NCI-H1417 (cell line): ENCODE results near the gene C15orf61.
A peak's percentile ranks its signal among the peaks of the same experiment; 100 is the strongest.

Experiments used
- DNase-seq, 3 experiments: peaks; one replicate each; lab custom pipeline; 2025; lab: John Stamatoyannopoulos, UW

C15orf61 gene

GRCh38 chr15:67549736-67550135 lies 28.8 kb downstream of the C15orf61 start:
- DNase-seq: no peak

DNA sequence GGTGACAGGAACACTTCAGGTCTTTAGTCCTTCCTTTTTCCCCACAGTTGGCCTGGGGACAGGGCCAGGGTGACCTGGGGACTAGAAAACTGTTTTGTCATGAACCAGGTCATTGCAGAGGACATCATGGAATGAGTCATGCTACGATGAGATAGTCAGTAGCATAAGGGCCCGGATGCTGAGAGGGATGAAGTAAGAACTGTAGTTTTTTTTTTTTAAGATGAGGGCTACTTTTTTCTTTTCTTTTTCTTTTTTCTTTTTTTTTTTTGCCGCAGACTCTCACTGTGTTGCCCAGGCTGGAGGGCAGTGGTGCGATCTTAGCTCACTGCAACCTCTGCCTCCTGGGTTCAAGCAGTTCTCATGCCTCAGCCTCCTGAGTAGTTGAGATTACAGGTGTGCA lies 29.6 kb downstream of the C15orf61 start:
- no peak for DNase-seq

DNA sequence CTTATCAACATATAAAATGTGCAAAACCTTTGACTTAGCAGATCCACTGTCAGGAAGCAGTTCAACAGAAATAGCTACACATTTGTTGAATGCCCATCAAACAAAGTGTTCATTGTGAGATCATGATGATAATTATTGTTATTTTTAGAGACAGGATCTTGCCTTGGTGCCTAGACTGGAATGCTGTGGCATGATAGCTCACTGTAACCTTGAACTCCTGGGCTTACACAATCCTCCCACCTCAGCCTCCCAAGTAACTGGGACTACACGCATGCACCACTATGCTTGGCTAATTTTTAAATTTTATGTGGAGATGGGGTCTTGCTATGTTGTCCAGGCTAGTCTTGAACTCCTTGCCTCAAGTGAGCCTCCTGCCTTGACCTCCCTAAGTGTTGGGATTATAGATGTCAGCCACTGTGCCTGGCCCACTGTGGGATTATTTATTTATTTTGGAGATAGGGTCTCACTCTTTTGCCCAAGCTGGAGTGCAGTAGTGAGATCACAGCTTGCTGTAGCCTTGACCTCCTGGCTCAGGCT lies 30.3 kb downstream of the C15orf61 start:
- DNase-seq: no peak

DNA sequence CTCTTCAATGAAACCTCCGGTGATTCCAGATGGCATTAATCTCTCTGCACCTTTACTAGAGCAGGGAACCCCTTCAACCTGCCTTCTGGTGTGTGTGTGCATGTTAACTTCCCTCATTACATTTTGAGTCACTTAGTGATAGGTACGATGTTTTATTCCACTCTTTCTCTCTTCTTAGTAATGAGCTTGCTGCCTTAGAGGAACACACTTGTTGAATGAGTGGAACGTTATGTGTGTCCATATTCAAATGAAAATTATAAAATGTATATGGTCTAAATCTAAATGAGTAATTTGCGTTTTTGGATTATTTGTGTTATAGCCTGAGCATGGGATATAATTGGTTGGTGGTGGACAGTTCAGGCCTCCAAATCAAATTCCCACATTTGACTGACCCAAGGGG lies 33.6 kb downstream of the C15orf61 start:
- DNase-seq: no peak

DNA sequence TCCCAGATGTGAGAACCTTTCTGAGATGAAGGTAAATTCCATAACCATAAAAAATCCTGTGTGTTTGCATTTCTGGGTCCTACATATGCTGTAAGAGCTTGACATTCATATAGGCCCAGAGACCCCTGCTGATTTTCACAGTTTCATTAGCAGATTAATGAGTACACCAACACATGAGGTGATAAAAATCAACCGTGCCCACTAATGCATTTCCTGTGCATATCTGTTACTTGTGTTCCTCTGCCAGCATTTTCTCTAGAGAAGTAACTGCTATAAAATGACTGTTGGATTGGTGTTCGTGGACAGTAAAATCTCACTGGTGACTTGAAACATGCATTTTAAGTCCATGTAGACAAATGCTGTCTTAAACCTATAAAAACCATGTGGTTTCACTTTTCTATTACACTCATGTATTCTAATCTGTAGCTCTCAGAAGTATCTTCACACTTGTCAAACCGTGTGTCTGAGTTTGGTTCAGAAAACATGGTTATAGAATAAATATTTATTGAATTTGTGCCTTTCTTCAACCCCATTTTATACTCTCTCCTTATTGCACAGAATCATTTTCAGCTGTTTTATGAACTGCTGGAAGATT lies 36.1 kb downstream of the C15orf61 start:
- DNase-seq: no peak

- DNase-seq: no peak
Observed at GRCh38 chr15:67558502-67558901, 37.6 kb downstream of the C15orf61 start.

GRCh38 chr15:67559158-67559557 lies 38.2 kb downstream of the C15orf61 start:
- peak; percentile 6 to 85 (median 60) for DNase-seq

GRCh38 chr15:67559576-67559975 lies 38.6 kb downstream of the C15orf61 start:
- DNase-seq: no peak

DNA sequence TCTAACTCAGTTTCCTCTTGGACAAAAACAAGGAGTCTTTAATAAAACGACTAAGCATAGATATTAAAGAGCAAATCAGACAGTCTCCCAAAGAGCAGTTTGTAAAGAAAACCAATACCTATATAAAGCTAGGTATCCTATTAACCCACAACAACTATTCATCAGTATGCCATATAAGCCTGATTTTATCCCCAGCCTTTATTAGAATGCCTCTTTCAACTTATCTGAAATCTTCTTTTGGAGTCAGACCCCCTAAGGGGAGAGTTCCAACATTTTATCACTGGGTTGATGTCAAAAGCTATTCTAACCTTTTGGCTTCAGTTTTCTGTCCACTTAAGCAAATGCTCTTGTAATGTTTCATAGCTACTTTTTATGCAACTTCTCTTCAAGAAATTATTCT lies 39.4 kb downstream of the C15orf61 start:
- DNase-seq: no peak

DNA sequence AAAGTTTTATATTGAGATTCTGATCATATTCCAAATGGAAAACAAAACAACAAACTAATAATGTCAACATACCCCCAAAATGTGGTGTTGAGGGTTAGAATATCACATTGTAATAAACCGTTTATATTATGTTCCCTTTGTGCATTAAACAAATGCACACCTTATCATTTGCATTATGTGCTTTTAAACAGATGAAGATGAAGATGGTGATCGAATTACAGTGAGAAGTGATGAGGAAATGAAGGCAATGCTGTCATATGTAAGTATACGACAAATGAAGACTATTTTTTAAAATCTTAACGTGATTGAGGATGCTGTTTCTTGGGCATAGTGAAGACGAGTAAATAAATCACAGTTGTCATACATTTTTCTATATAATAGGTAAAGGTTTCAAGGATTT lies 42.2 kb downstream of the C15orf61 start:
- no peak for DNase-seq

DNA sequence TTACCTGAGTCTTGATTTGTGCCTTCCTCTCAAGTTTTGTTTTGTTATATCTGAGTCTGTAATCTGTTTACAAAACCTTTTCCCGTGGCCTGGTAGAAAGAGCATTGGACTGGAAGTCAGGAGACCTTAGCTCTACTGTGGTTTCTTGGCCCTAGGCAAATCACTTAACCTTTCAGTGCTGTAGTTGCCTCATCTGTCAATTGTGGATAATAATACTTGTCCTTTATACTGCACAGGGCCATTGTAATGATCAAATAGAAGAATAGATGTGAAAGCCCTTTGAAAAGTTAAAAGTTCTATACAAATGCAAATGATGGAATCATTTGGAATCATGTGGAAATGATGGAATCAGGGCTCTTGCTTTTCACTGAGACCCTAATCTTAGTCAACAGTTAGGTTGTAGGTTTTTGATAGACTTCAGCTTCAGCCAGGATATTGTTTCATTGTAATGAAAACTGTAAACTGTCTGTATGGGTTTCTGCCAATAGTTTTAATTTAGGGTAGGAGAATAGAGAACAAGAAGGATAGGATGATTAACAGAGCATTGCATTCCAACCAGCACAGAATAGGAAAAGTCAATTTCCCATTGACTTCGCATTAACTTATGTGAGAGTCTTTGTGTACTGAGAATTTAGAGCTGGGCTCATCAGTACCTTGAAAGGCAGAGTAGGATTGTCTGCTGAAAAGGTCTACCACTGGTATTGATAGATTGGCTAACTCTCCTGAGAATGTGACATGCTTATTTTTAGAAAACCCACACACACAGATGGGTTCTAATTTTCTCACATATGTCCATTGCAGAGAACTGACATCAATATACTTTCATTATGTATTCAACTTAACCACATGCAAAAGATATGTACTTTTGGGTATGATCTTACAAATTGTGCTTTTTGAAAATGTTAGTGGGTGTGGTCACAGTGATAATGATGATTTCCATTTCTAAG lies 43.4 kb downstream of the C15orf61 start:
- peak in 1 of 3 experiments; percentile 17 for DNase-seq

DNA sequence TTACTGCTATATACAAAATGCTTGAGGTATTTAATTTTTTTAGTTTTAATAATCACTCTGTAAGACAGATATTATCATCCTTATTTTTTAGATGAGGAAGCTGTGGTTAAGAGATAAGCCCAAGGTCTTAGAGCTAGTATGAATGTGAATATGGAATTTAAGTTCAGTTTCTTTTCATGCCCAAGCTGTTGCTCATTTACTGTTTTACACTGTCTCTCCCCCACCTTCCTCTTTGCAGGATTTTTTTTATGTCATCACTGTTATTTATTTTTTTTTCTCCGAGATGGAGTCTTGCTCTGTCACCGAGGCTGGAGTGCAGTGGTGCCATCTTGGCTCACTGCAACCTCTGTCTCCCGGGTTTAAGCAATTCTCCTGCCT lies 44.0 kb downstream of the C15orf61 start:
- DNase-seq: no peak

GRCh38 chr15:67569668-67570067 lies 48.7 kb downstream of the C15orf61 start:
- DNase-seq: no peak

- no peak for DNase-seq
Observed at GRCh38 chr15:67570875-67571647, 50.1 kb downstream of the C15orf61 start.

GRCh38 chr15:67571648-67572415 lies 50.9 kb downstream of the C15orf61 start:
- DNase-seq: no peak

- no peak for DNase-seq
Observed at GRCh38 chr15:67573194-67573593, 52.3 kb downstream of the C15orf61 start.

DNA sequence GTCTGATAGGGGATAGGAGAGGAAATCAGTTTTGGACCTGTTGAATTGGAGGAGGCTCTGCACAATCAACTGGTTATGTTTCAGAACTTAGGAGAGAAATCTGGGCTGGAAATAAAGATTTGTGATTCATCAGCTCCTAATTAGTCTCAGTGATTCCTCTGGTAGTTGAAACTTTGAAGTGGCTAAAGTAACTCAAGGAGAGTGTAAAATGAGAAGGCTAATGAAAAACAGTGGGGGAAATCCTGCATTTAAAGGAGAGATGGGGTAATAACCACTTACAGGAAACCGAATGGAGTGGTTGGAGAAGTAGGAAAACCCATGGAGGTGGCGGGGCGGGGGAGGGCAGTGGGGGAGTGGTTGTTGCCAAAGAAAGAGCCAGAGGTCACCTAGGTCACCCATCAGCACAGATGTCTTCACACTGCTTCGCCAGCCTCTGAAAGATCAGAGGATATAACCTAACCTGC lies 54.1 kb downstream of the C15orf61 start:
- no peak for DNase-seq

DNA sequence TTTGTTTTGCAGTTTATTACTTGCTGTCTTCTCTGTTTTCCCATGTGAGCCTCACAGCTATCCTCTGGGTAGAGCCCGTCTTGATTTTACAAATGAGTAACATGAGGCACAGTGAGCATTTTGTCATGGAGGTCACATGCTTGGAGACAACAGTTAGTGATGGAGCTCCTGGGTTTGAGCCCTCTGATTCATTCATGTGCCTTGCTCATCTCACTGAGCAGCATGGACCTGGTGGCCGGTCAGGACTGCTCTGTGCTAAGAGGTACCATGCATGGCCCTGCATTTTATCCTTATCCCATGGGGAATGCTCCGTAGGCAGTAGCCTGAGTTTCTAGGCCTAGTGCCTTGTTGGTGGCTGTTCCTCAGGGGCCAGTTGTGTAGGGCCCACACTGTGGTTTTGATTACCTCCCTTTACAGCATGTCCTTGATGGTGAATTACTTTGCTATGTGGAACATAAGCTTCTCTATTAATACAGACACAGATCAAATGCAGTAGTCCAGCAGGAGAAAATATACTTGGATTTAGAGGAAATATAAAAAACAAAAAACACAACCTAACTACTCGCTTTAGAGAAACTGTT lies 57.2 kb downstream of the C15orf61 start:
- DNase-seq: no peak

- peak in 1 of 3 experiments; percentile 65 for DNase-seq
Observed at GRCh38 chr15:67579164-67579563, 58.2 kb downstream of the C15orf61 start.
